D721Med (cell line): ENCODE data around the gene HDHD2.

Source experiments
- DNase-seq: peaks from one replicate; pipeline ENCODE4 v3.0.0; 2011; ENCODE audit warnings: low spot score; ENCODE audit not compliant: insufficient read length
- FAIRE-seq: peaks from 2 replicates; lab custom pipeline; 2011; peaks lifted over from hg19 to GRCh38; lab: Jason Lieb, UNC
- TF ChIP-seq, protein P1 (sequence below): IDR thresholded peaks from 2 replicates; pipeline ENCODE4 v1.5.1; 2012; ENCODE audit warnings: mild to moderate bottlenecking, control low read depth; ENCODE audit not compliant: insufficient read depth; ENCODE audit errors: missing control alignments

The HDHD2 gene

DNA sequence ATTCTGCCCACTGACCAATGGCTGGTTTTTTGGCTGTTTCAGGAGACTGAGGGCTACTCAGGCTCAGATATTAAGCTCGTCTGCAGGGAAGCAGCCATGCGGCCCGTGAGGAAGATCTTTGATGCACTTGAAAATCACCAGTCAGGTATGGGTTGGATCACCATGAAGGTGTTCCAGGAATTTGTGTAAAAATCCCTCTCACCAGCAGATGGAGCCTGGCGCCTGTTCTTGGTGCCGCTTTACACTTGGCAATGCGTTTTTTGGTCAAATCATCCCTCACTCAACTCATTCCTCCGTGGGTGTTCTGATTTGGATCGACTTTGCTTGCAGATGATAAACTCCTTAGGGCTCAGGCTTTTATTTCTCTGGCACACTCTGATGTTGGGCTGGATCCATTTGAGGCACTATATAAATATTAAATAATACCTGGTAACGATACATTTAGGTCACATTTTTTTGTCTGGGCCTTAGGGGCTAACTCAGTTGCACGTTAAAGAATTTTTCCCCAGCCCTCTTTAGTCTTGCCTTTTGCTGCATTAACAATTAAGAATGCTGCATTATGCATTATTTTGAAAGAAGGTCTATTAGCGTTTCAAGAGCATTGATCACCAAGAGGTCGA lies 50.0 kb downstream of the HDHD2 start:
- TF ChIP-seq, protein P1, sequence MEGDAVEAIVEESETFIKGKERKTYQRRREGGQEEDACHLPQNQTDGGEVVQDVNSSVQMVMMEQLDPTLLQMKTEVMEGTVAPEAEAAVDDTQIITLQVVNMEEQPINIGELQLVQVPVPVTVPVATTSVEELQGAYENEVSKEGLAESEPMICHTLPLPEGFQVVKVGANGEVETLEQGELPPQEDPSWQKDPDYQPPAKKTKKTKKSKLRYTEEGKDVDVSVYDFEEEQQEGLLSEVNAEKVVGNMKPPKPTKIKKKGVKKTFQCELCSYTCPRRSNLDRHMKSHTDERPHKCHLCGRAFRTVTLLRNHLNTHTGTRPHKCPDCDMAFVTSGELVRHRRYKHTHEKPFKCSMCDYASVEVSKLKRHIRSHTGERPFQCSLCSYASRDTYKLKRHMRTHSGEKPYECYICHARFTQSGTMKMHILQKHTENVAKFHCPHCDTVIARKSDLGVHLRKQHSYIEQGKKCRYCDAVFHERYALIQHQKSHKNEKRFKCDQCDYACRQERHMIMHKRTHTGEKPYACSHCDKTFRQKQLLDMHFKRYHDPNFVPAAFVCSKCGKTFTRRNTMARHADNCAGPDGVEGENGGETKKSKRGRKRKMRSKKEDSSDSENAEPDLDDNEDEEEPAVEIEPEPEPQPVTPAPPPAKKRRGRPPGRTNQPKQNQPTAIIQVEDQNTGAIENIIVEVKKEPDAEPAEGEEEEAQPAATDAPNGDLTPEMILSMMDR, result peak; percentile 75
- peak; percentile 25 for DNase-seq
- FAIRE-seq, result peak; percentile 84

DNA sequence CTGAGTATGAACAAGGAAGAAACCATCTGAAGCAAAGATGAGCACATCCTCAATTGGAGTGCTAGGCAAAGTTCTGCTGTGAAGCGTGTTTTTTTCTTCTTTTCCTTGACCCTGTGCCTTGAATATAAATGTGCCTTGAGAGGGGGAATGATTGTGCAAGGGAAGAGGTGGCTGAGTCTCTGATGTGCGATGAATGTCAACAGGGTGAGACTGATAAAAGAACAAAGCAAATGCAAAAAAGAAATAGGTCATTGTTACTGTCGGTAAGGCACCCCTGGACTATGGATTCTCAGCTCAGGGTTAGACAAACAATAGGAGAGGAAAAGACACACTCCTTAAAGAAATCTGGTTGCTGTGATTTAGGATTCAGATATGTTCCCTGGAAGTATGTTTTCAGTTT lies 54.5 kb downstream of the HDHD2 start:
- FAIRE-seq (no peak), DNase-seq (no peak)
- TF ChIP-seq, protein P1, result no peak

DNA sequence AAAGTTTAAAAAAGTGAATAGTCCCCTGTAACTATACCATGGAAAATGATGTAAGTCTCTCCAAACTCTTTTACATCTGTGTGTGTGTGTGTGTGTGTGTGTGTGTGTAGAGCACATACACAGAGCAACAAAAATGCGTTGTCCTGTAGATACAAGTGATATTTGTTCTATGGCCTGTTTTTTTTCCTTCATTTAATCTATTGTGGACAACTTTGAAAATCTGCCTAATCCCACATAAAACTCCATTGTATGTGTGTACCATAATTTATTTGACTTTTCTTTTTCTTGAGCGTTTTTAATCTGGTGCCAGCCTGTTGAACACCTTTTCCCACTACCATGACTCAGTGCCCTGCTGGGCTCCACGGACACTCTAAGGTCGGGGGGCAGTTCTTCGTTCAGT lies 62.6 kb downstream of the HDHD2 start:
- no peak for DNase-seq
- TF ChIP-seq, protein P1, result no peak
- no peak for FAIRE-seq

DNA sequence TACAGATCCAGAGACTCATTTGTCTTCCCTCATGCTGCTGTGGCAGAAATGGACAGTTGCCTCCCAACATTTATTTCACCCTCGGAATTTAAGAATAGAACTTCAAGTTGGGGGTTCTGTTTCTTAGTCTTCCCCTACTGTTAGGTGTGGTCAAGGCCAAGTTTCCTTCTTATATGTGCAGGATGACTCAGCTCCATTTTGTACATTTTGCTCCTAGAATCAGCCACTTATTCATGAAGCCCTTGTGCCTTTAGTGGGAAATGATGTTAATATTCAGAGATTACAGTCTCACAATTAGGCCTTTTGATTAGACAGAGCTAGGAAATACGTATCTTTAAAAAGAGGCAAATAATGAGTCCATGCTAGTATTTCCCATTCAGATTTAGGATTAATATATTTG lies 68.7 kb downstream of the HDHD2 start:
- FAIRE-seq (no peak), DNase-seq (no peak)
- TF ChIP-seq, protein P1, result no peak

DNA sequence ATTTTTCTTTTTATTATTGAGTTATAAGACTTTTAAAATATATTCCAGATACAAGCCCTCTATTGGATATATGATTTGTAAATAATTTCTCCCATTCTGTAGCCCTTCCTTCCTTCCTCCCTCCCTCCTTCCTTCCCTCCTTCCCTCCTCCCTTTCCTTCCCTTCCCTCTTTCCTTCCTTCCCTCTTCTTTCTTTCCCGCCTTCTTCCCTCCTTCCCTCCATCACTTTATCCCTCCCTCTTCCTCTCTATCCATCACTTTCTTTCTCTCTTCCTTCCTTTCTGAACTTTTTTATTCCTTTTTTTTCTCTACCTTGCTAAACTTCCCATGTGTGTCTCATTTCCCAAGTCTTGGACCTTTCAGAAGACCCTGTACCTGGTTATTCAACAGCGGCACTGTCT lies 69.4 kb downstream of the HDHD2 start:
- TF ChIP-seq, protein P1, result no peak
- DNase-seq (no peak), FAIRE-seq (no peak)

DNA sequence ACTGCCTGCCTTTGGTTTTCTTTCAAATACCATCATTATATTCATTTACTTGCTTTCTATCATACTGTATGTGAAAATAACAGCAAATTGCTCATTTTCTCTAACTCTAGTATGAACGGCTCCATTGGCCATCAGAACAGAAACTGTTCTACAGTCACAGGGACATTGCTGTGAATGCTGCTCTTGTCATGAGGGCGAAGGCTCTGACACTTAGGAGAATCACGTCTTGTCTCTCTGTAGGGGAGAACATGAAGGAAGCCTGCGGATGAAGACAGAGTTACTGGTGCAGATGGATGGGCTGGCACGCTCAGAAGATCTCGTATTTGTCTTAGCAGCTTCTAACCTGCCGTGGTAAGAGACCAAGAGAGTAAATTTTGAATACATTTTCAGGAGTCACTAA lies 73.2 kb downstream of the HDHD2 start:
- DNase-seq, result no peak
- TF ChIP-seq, protein P1, result no peak
- FAIRE-seq, result no peak

DNA sequence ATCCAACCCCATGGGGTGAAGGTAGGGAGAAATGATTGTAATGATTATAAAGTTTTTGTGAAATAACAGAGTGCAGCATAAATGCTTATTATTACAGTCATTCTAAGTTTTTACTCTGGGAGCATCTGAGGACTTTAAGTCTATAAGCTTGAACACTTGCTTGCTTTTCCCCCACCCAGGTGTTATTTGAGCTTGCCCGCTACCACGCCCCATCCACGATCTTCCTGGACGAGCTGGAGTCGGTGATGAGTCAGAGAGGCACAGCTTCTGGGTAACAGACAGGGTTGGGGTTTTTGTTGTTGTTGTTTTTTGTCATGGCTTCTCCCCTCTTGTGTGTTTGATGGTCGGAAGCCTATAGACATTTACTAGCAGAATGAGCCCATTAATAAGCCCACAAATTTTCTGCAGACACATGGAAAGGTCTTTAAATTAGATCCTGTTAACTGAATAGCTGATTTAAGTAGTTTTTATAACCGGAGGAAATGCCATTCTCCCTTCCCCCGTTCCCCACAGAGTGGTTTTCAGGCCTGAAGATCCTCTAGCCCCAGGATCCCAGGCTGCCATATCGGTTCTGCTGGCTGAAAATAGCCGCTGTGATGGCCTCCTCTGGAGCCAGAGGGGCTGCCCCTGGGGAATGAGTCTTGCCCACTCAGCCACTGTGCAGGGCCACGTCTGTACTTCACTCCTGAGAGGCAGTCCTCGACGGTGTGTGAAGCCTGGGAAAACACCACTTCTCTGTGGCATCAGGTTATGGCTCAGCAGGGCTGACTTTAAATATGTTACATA lies 75.0 kb downstream of the HDHD2 start:
- no peak for FAIRE-seq
- TF ChIP-seq, protein P1, result no peak
- no peak for DNase-seq
